Pancreas (tissue), 10 donors: ENCODE data around the gene EFCAB12. TPM values are rescaled to one million over a fixed set of nuclear protein-coding genes. Genes with fewer than 3 reads are reported as not detected.

ENCODE experiments used
- ATAC-seq, 4 donors: fragments of 200-7000 bp; cut with Tn5 transposase; one replicate each; pipeline versions ENCODE4 v1.8.0 to v1.9.1; 2020; ENCODE audit warnings: mild to moderate bottlenecking in 4 of 4, moderate library complexity in 4 of 4
- DNase-seq, 6 donors: peaks; one replicate each; pipeline ENCODE4 v3.0.0-alpha.2; 2020
- FAIRE-seq: peaks from 2 replicates; lab custom pipeline; 2012; peaks lifted over from hg19 to GRCh38; lab: Jason Lieb, UNC
- H3K27ac ChIP-seq, 4 donors: fragments of 200-600 bp; sonication (generic); 1 replicate in 3 of 4; 2 replicates in 1 of 4; pipeline versions ENCODE4 v1.5.0 to v1.8.0; 2020
- H3K27me3 ChIP-seq, 4 donors: fragments of 200-600 bp; one replicate each; pipeline ENCODE4 v1.8.0; 2021
- H3K36me3 ChIP-seq, 3 donors: fragments of 200-600 bp; sonication (generic) in 1 of 3; one replicate each; pipeline versions ENCODE4 v1.5.0 to v1.8.0; 2020 to 2021
- H3K4me1 ChIP-seq, 3 donors: fragments of 200-600 bp; one replicate each; pipeline ENCODE4 v1.8.0; 2021
- H3K4me3 ChIP-seq, 4 donors: fragments of 200-600 bp; sonication (generic) in 2 of 4; one replicate each; pipeline versions ENCODE4 v1.5.0 to v1.8.0; 2020 to 2021
- H3K9me3 ChIP-seq, 4 donors: fragments of 200-600 bp; one replicate each; pipeline ENCODE4 v1.8.0; 2021
- CTCF ChIP-seq, 4 donors: fragments of 200-600 bp; sonication (generic) in 3 of 4; IDR thresholded peaks; one replicate each; pipeline versions ENCODE4 v1.5.0 to v1.8.0; 2021; ENCODE audit warnings: antibody characterized with exemption in 4 of 4
- WGBS, 2 donors: extraction: QIAGEN DNeasy Blood & Tissue Kit; methylation state at CpG; one replicate each; pipeline ENCODE4 v1.1.7; 2013; 5-methylcytosine and 5-hydroxymethylcytosine counted together
- intact Hi-C, 3 donors: fragments of 100-400 bp; cut with DNase I; formaldehyde crosslinking; loops; one replicate each; pipeline versions ENCODE4 v1.11.1 to v1.14.2; 2022
- polyA plus RNA-seq, 2 donors: library from polyadenylated mRNA; stranded (reverse); fragments of 200-250 nt; gene quantifications; one replicate each; pipeline ENCODE4 v1.2.3, GENCODE V29; 2013
- total RNA-seq, 6 donors: library from RNA; stranded (reverse); fragmentation: NEBNext Ultra II Directional in 4 of 6; extraction: Animal tissue kit (Norgen Biotek cat#: 25700) in 4 of 6; gene quantifications; one replicate each; pipeline versions ENCODE4 v1.2.1 to v1.2.4, GENCODE V29; 2021 to 2023
- donor health status: healthy with polysubstance abuse.
- donor health status: DM: no; HTN: no; CAD: no; lungs with moderate emphysema.
- donor health status: DM: no; HTN: no; CAD: no.
- donor health status: control.
- donor health status: control.
- donor health status: Bipolar disorder and iron deficiency.
- donor health status: DM: yes; HTN: yes; CAD: no.
- donor health status: DM: no; HTN: no; CAD: no.
- donor health status: DM: no; HTN: no; CAD: no.
- donor health status: DM: yes; HTN: yes; CAD: no.

Gene EFCAB12
- total and polyA plus RNA-seq, 8 donors: 0.43 to 2.0 (median 0.89) TPM

- DNase-seq (no peak), ATAC-seq (no peak), FAIRE-seq (no peak)
- H3K27ac ChIP-seq: no peak overlapping the region
- no peaks in the 10 kb centered on the region for H3K4me1 ChIP-seq
- no peak overlapping the region for H3K4me3 ChIP-seq
- H3K36me3 ChIP-seq: no peaks in the 10 kb centered on the region
- H3K9me3 ChIP-seq: no peaks in the 10 kb centered on the region
- TF ChIP-seq CTCF (IDR thresholded peaks at IDR 0.05): no peak
- H3K27me3 ChIP-seq: no peaks in the 10 kb centered on the region
- intact Hi-C loops: no loop called here
- 88 to 92% methylated on average over 12 of the region's 12 CpGs for WGBS, 2 donors
Measured at GRCh38 chr3:129421236-129421883, 7.1 kb downstream of the EFCAB12 start.

DNA sequence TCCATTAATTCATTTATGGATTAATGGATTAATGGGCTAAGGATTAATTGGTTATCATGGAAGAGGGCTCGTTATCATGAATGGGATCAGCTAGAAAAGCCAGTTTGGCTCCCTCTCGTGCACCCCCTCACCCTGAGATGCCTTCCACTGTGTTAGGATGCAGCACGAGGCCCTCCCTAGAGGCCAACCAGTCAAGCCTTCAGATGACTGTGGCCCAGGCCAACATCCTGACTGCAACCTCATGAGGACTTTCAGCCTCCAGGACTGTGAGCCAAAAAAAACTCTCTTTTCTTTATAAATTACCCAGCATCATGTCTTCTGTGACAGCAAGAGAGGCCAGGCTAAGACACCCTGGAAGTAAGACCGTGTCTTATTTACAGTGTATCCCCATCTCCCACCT is 9.0 kb downstream of the EFCAB12 start:
- Histone ChIP-seq H3K9me3 (no peaks in the 10 kb centered on the region), H3K27ac (no peak overlapping the region), H3K27me3 (no peaks in the 10 kb centered on the region), H3K36me3 (no peaks in the 10 kb centered on the region), H3K4me3 (no peak overlapping the region), H3K4me1 (no peaks in the 10 kb centered on the region)
- no peak for FAIRE-seq
- intact Hi-C loops: no loop called here
- no peak for DNase-seq
- ATAC-seq: no peak
- 72 to 90% methylated on average over 4 of the region's 4 CpGs for WGBS, 2 donors
- TF ChIP-seq CTCF (IDR thresholded peaks at IDR 0.05): no peak

- Histone ChIP-seq H3K27me3 (no peaks in the 10 kb centered on the region), H3K36me3 (no peaks in the 10 kb centered on the region), H3K9me3 (no peaks in the 10 kb centered on the region), H3K4me1 (no peaks in the 10 kb centered on the region), H3K4me3 (no peak overlapping the region), H3K27ac (no peak overlapping the region)
- 76 to 82% methylated on average over 14 of the region's 14 CpGs for WGBS, 2 donors
- ATAC-seq (no peak), FAIRE-seq (no peak), DNase-seq (no peak)
- TF ChIP-seq CTCF (IDR thresholded peaks at IDR 0.05): no peak
- intact Hi-C loops: no loop called here
Measured at GRCh38 chr3:129418041-129418973, 10.1 kb downstream of the EFCAB12 start.

DNA sequence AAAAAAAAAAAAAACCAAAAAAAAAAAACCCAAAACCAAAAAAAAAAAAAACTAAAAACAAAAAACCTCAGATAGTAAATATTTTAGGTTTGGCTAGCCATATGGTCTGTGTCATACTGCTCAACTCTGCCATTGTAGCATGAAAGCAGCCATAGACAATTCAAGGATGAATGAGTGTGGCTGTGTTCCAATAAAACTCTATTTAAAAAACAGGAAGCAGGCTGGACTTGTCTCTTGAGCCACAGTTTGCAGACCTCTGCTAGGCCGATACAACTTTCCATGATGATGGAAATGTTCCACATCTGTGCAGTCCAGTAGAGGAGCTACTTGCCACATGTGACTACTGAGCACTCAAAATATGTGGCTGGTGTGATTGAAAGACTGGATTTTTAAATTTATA is 11.1 kb downstream of the EFCAB12 start:
- Histone ChIP-seq H3K36me3 (no peaks in the 10 kb centered on the region), H3K4me1 (no peaks in the 10 kb centered on the region), H3K27me3 (no peaks in the 10 kb centered on the region), H3K4me3 (no peak overlapping the region), H3K9me3 (no peaks in the 10 kb centered on the region), H3K27ac (no peak overlapping the region)
- intact Hi-C loops: no loop called here
- TF ChIP-seq CTCF (IDR thresholded peaks at IDR 0.05): no peak
- WGBS, 2 donors: 71 to 87% methylated on average over 1 of the region's 1 CpG
- FAIRE-seq (no peak), DNase-seq (no peak), ATAC-seq (peak in 1 of 4 donors; percentile 54)
